A375 (cell line): ENCODE measurements around the gene ZDHHC17. TPM values are rescaled to one million over a fixed set of nuclear protein-coding genes. Genes with fewer than 3 reads are reported as not detected.

Experiments used
- total RNA-seq: library from RNA; depleted of rRNA; stranded (reverse); fragments of >200 nt; shearing (Covaris generic); gene quantifications from 2 replicates; pipeline ENCODE4 v1.2.3, GENCODE V29; 2014; rRNA removed

ZDHHC17 gene
- total RNA-seq: 31.6 and 50.1 TPM in 2 replicates

GRCh38 chr12:76763746-76764675, at the start of gene ZDHHC17:
TSS of gene ZDHHC17 (plus strand) at chr12:76764115. CDS start at chr12:76764237, 122 bp downstream.

GRCh38 chr12:76878899-76879709, 115.2 kb downstream of the ZDHHC17 start, which contains the start of gene CSRP2:
TSS of gene CSRP2 (minus strand) at chr12:76879019. CDS start at chr12:76866260, 12,759 bp downstream.

Other genes starting within 250 kb of the ZDHHC17 start
- gene OSBPL8, start 204.3 kb upstream of the ZDHHC17 start, total RNA-seq: 33.4 and 38.7 TPM in 2 replicates
- gene CSRP2, start 114.9 kb downstream of the ZDHHC17 start, total RNA-seq: 28.1 and 28.9 TPM in 2 replicates